Upper lobe of left lung (tissue), 6 donors: ENCODE data around the gene SMC6. TPM values are rescaled to one million over a fixed set of nuclear protein-coding genes. Genes with fewer than 3 reads are reported as not detected.

Experiments
- ATAC-seq, 2 donors: fragments of 200-7000 bp; cut with Tn5 transposase; one replicate each; pipeline ENCODE4 v1.9.1; 2022; ENCODE audit warnings: mild to moderate bottlenecking in 2 of 2, moderate library complexity in 2 of 2; ENCODE audit not compliant: low FRiP score in 2 of 2
- DNase-seq, 2 donors: peaks; one replicate each; pipeline ENCODE4 v3.0.0-alpha.2; 2019 to 2020
- H3K27ac ChIP-seq, 4 donors: fragments of 200-600 bp; sonication (generic); one replicate each; pipeline ENCODE4 v1.5.1; 2016 to 2019
- H3K27me3 ChIP-seq, 4 donors: fragments of 200-600 bp; sonication (generic); one replicate each; pipeline ENCODE4 v1.5.1; 2017 to 2019
- H3K36me3 ChIP-seq, 4 donors: fragments of 200-600 bp; sonication (generic); one replicate each; pipeline ENCODE4 v1.5.1; 2016 to 2019
- H3K4me1 ChIP-seq, 4 donors: fragments of 200-600 bp; sonication (generic); one replicate each; pipeline ENCODE4 v1.5.1; 2018 to 2019
- H3K4me3 ChIP-seq, 4 donors: fragments of 200-600 bp; sonication (generic); one replicate each; pipeline ENCODE4 v1.5.1; 2017 to 2019; ENCODE audit warnings: mild to moderate bottlenecking in 2 of 4, moderate library complexity in 1 of 4
- H3K9me3 ChIP-seq, 4 donors: fragments of 200-600 bp; sonication (generic); one replicate each; pipeline ENCODE4 v1.5.1; 2018 to 2019
- EP300 ChIP-seq, 4 donors: sonication (generic); formaldehyde crosslinking; IDR thresholded peaks; one replicate each; pipeline ENCODE4 v1.5.1; 2017; ENCODE audit warnings: antibody characterized with exemption in 4 of 4, control low read depth in 2 of 4
- POLR2A ChIP-seq, 4 donors: fragments of 450-650 bp; IDR thresholded peaks; one replicate each; pipeline ENCODE4 v1.5.1; 2016 to 2017; ENCODE audit warnings: antibody characterized with exemption in 4 of 4, mild to moderate bottlenecking in 2 of 4
- POLR2AphosphoS5 ChIP-seq, 2 donors: sonication (generic); formaldehyde crosslinking; IDR thresholded peaks; one replicate each; pipeline ENCODE4 v1.5.1; 2017; ENCODE audit warnings: antibody characterized with exemption in 2 of 2
- WGBS, 2 donors: methylation state at CpG; one replicate each; pipeline ENCODE4 v1.1.5; 2017 to 2018; 5-methylcytosine and 5-hydroxymethylcytosine counted together
- total RNA-seq, 6 donors: library from RNA; depleted of rRNA in 4 of 6; stranded (reverse); fragments of >200 nt in 4 of 6; gene quantifications; one replicate each; pipeline versions ENCODE4 v1.1.0 to v1.2.1, GENCODE V29; 2016 to 2021
- TF ChIP-seq, protein P1 (sequence below), 6 experiments: fragments of 450-650 bp in 4 of 6; fragments of 200-600 bp in 2 of 6; sonication (generic) in 2 of 6; IDR thresholded peaks; one replicate each; pipeline ENCODE4 v1.5.1; 2016 to 2019; ENCODE audit warnings: antibody characterized with exemption in 6 of 6
- donor health status: DM: no; HTN: no; CAD: no; lungs with moderate emphysema.
- donor health status: DM: no; HTN: yes; CAD: no; lungs with severe emphysema.

Gene SMC6
- total RNA-seq, 6 donors from 2014 or later: 5.8 to 30.8 (median 13.6) TPM

DNA sequence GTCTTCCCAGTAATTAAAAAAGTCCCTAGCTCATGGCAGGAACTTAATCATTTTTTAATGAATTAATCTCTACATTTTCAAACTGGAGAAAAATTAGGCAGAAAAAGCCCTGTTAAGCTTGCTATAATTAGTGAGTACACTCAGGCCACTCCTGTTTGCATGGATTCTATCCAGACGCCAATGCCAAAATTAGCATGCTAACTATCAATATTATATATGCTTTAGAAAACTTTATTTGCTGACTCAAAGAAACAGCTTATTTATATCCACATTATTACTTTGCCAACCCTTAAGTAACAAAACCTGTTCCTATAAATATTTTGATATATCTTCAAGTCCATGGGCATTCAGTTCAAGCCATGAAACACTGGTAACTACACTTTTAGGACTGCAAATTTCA lies 90.9 kb downstream of the SMC6 start:
- peaks cover 7 to 44% (median 18%) of the 10 kb centered on the region in 4 donors for H3K36me3 ChIP-seq

DNA sequence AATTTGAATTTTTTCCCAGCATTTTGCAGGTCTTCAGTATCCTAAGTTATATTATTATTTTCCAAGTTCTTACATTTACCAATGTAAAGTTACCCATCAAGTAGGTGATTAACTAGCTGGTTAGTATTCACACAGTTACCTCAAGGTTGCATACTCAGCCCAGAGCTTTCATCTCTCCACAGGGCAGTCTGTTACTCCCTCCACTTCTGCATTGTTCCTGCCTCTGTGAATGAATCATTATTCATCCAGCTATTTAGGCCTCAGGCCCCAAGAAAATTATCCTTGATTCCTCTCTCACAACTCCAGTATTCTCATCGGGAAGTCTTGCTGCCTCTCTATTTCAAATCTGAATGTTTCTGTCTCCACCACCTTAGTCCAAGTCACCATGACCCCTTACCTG lies 92.2 kb downstream of the SMC6 start:
- Histone ChIP-seq H3K4me3 (no peak overlapping the region), H3K27ac (no peak overlapping the region), H3K4me1 (no peaks in the 10 kb centered on the region), H3K9me3 (no peaks in the 10 kb centered on the region), H3K36me3 (peaks cover 7 to 32% (median 17%) of the 10 kb centered on the region in 4 donors), H3K27me3 (no peaks in the 10 kb centered on the region)
- ATAC-seq (no peak), DNase-seq (no peak)
- 95 to 100% methylated on average over 1 of the region's 1 CpG for WGBS, 2 donors
- TF ChIP-seq EP300 (IDR thresholded peaks at IDR 0.05) (no peak), POLR2AphosphoS5 (IDR thresholded peaks at IDR 0.05) (no peak)
- TF ChIP-seq, protein P1, sequence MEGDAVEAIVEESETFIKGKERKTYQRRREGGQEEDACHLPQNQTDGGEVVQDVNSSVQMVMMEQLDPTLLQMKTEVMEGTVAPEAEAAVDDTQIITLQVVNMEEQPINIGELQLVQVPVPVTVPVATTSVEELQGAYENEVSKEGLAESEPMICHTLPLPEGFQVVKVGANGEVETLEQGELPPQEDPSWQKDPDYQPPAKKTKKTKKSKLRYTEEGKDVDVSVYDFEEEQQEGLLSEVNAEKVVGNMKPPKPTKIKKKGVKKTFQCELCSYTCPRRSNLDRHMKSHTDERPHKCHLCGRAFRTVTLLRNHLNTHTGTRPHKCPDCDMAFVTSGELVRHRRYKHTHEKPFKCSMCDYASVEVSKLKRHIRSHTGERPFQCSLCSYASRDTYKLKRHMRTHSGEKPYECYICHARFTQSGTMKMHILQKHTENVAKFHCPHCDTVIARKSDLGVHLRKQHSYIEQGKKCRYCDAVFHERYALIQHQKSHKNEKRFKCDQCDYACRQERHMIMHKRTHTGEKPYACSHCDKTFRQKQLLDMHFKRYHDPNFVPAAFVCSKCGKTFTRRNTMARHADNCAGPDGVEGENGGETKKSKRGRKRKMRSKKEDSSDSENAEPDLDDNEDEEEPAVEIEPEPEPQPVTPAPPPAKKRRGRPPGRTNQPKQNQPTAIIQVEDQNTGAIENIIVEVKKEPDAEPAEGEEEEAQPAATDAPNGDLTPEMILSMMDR (IDR thresholded peaks at IDR 0.05): no peak

More for the DNA sequence above, 90.9 kb downstream of the SMC6 start:
- Histone ChIP-seq H3K27me3 (no peaks in the 10 kb centered on the region), H3K27ac (no peak overlapping the region), H3K4me3 (no peak overlapping the region), H3K4me1 (no peaks in the 10 kb centered on the region), H3K9me3 (no peaks in the 10 kb centered on the region)
- TF ChIP-seq POLR2A (IDR thresholded peaks at IDR 0.05) (no peak), POLR2AphosphoS5 (IDR thresholded peaks at IDR 0.05) (no peak), EP300 (IDR thresholded peaks at IDR 0.05) (no peak)
- TF ChIP-seq, protein P1 (IDR thresholded peaks at IDR 0.05): no peak
- DNase-seq: no peak
- 94 to 97% methylated on average over 1 of the region's 1 CpG for WGBS, 2 donors
- ATAC-seq: no peak

DNA sequence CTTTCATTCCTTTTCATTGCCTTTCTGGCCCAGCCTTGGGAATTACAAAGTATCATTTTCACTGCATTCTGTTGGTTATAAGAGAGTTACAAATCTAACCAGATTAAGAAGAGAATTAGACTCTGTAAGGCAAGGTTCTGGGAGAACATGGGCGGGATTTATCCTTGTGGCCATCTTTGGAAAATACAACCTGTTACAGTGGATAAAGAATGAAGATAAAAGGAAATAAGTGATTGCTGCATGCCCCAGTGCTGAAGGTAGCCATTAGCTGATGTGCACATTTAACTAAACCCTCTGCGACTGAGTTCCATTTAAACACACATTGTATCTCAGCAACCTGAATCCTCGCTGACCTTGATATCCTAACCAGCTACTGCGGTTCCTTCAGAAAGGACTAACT lies 93.4 kb downstream of the SMC6 start:
- no peak for DNase-seq
- Histone ChIP-seq H3K4me3 (no peak overlapping the region), H3K27ac (no peak overlapping the region), H3K36me3 (peaks cover 7 to 19% (median 10%) of the 10 kb centered on the region in 4 donors), H3K27me3 (no peaks in the 10 kb centered on the region), H3K4me1 (no peaks in the 10 kb centered on the region), H3K9me3 (no peaks in the 10 kb centered on the region)
- 90 to 93% methylated on average over 4 of the region's 4 CpGs for WGBS, 2 donors
- TF ChIP-seq EP300 (IDR thresholded peaks at IDR 0.05) (no peak), POLR2A (IDR thresholded peaks at IDR 0.05) (no peak), POLR2AphosphoS5 (IDR thresholded peaks at IDR 0.05) (no peak)
- TF ChIP-seq, protein P1 (IDR thresholded peaks at IDR 0.05): no peak
- ATAC-seq: no peak

DNA sequence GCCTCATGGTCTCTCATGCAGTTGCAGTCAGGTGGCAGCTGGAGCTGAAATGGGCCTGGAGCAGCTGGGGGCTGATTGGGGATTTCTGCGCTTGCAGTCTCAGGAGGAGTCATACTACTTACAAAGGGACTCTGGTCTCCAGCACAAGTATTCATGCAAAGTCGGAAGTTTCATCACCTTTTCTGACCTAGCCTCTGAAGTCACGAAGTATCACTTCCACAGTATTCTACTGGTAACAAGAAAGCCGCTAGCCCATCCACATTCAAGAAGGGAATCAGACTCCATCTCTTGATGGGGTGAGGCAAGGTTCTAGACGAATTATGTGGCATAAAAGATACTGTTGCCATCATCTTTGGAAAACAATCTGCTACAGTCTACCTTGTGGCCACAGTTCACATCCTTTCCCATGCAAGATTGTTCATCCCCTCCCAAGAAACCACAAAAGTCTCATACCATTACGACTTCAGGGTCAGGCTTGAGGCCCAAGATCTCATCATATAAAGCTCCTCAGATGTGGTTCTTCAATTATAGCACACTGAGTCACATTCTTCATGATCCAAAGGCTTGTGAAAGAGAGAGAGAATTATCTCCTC lies 95.3 kb downstream of the SMC6 start:
- 95 to 96% methylated on average over 5 to 6 of the region's 6 CpGs for WGBS, 2 donors
- no peaks in the 10 kb centered on the region for H3K4me1 ChIP-seq
- peak in 1 of 2 donors; percentile 32 for ATAC-seq
- DNase-seq: no peak
- H3K36me3 ChIP-seq: peaks cover 2 to 5% (median 4%) of the 10 kb centered on the region in 4 donors
- no peak overlapping the region for H3K4me3 ChIP-seq
- H3K9me3 ChIP-seq: no peaks in the 10 kb centered on the region
- no peak overlapping the region for H3K27ac ChIP-seq
- TF ChIP-seq, protein P1 (IDR thresholded peaks at IDR 0.05): no peak
- no peaks in the 10 kb centered on the region for H3K27me3 ChIP-seq

DNA sequence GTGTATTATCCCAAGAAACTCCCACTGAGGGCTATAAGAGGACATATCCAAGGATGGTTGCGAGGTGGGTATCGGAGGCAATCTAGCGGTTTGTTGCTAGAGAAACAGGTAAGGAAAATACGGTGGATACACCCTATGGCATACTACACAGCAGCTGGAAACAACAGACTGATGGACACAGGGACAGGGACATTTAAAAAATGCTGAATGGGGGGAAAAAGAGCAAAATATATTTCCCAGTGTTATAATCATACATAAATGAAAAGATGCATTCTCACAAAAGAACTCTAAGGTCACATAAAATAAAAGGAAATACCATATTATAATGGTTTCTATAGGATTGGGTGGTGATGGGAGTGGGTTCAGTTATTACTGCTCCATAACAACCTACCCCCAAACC lies 95.9 kb downstream of the SMC6 start:
- H3K36me3 ChIP-seq: peaks cover 0 to 5% (median 4%) of the 10 kb centered on the region in 4 donors
- H3K4me3 ChIP-seq: no peak overlapping the region
- H3K27me3 ChIP-seq: no peaks in the 10 kb centered on the region
- ATAC-seq: no peak
- DNase-seq: no peak
- no peaks in the 10 kb centered on the region for H3K9me3 ChIP-seq
- no peaks in the 10 kb centered on the region for H3K4me1 ChIP-seq
- 94% methylated on average over 4 of the region's 4 CpGs for WGBS, 2 donors
- no peak overlapping the region for H3K27ac ChIP-seq
- TF ChIP-seq EP300 (IDR thresholded peaks at IDR 0.05) (no peak), POLR2AphosphoS5 (IDR thresholded peaks at IDR 0.05) (no peak), POLR2A (IDR thresholded peaks at IDR 0.05) (no peak)
- TF ChIP-seq, protein P1 (IDR thresholded peaks at IDR 0.05): no peak
